Skeletal muscle tissue (tissue), 4 donors: ENCODE measurements around the gene AGXT. TPM values are rescaled to one million over a fixed set of nuclear protein-coding genes. Genes with fewer than 3 reads are reported as not detected.

ENCODE experiments used
- H3K27ac ChIP-seq: one replicate; pipeline ENCODE4 v1.7.0; 2013; ENCODE audit warnings: mild to moderate bottlenecking, low read depth, low read length, inconsistent platforms
- H3K27me3 ChIP-seq, 3 donors: one replicate each; pipeline ENCODE4 v1.7.0; 2013; ENCODE audit warnings: low read length in 3 of 3; ENCODE audit not compliant: control insufficient read depth in 3 of 3, insufficient read depth in 3 of 3
- H3K36me3 ChIP-seq, 3 donors: one replicate each; pipeline ENCODE4 v1.7.0; 2013; ENCODE audit warnings: low read length in 3 of 3; ENCODE audit not compliant: control insufficient read depth in 3 of 3, insufficient read depth in 3 of 3
- H3K4me1 ChIP-seq, 3 donors: one replicate each; pipeline ENCODE4 v1.7.0; 2013; ENCODE audit warnings: low read length in 3 of 3, mild to moderate bottlenecking in 3 of 3; ENCODE audit not compliant: control insufficient read depth in 3 of 3, insufficient read depth in 3 of 3
- H3K4me3 ChIP-seq, 3 donors: one replicate each; pipeline ENCODE4 v1.7.0; 2013; ENCODE audit warnings: low read length in 3 of 3
- H3K9ac ChIP-seq, 3 donors: one replicate each; pipeline ENCODE4 v1.7.0; 2013; ENCODE audit warnings: low read length in 3 of 3, mild to moderate bottlenecking in 3 of 3, moderate library complexity in 2 of 3, low read depth in 1 of 3
- H3K9me3 ChIP-seq, 3 donors: one replicate each; pipeline ENCODE4 v1.7.0; 2013; ENCODE audit warnings: low read length in 3 of 3; ENCODE audit not compliant: control insufficient read depth in 3 of 3
- total RNA-seq: library from RNA; depleted of rRNA; stranded (reverse); fragments of >200 nt; gene quantifications from one replicate; pipeline ENCODE4 v1.2.3, GENCODE V29; 2014
- donor health status: Osteomylitis.

Gene AGXT
- total RNA-seq, 1 donor from 2014 or later, result not detected

DNA sequence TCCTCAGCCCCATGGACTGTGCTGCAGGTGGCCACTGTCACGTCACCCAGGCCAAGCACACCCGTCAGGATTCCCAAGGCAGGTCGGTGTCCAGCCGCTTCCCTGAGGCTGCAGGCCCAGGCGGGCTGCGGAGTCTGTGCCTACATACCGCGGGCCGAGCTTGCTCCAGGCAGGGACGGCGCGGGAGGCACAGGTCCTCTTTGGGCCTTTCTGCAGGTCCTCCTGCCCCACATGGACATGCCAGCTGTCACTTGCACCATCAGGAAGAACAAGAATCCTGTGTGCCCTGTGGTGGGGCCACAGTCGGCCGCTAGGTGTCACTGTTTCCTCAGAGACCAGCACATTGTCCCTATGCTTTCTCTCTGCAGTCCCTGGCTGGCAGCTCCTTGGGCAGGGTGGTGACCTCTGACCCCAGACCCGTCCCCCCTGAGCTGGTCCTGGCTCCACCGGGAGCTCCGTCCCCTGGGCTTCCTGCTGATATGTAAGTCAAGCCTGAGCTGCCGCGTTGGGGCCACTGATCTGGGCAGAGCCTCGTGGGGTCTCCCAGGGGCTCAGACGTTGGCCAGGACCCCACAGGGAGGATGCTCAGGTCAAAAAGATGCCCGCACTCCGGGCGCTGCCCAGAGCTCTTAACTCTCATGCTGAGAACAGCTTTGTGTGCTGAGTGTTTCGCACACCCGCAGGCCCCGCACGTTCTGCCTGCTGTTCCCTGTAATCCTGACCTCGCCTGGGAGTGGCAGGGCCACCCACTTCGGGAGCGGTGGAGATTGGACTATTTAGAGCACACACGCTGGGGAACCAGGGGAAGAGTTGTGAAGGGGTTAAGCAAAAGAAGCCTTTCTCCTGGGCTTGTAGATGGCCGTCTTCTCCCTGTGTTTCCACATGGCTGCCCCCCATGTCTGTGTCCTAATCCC is 17.3 kb upstream of the AGXT start:
- Histone ChIP-seq H3K27ac (no peak overlapping the region), H3K27me3 (peaks cover 0 to 4% (median 0%) of the 10 kb centered on the region in 3 donors), H3K4me1 (peaks cover 0 to 2% (median 0%) of the 10 kb centered on the region in 3 donors), H3K4me3 (no peak overlapping the region), H3K9me3 (no peaks in the 10 kb centered on the region), H3K36me3 (no peaks in the 10 kb centered on the region), H3K9ac (no peak overlapping the region)

DNA sequence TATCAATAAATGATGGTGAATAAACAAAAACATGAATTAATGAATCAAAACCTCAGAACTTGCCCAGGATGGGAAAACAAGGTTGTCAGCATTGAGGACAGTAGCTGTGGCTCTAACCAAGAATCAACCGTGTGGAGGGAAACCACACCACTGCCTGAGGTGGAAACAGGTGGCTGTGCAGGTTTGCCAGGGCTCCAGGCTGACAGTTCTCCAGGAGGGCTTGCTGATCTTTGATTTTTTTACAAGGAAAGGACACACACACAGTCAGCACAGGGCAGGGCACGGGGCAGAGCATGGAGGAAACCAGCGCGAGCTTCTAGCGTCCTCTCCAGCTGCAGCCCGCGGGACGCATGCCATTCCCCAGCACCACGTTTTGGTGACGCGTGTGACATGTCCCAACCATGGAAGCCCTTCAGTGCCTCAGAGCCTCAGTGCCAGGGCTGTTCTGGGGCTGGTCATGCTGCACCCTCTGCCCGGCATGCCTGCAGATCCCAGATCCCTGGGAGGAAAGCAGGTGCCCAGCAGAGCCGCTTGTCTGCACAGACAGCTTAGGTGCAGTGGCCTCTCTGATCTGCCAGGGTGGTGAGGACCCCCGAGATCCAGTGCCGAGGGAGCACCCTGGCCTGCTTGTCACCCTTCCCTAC is 15.8 kb upstream of the AGXT start:
- no peak overlapping the region for H3K4me3 ChIP-seq
- peaks cover 0 to 4% (median 0%) of the 10 kb centered on the region in 3 donors for H3K27me3 ChIP-seq
- no peaks in the 10 kb centered on the region for H3K36me3 ChIP-seq

GRCh38 chr2:240855670-240856069 is 13.0 kb upstream of the AGXT start:
- Histone ChIP-seq H3K4me1 (peaks cover 0 to 2% (median 0%) of the 10 kb centered on the region in 3 donors), H3K36me3 (no peaks in the 10 kb centered on the region), H3K9me3 (no peaks in the 10 kb centered on the region), H3K27me3 (peaks cover 0 to 4% (median 0%) of the 10 kb centered on the region in 3 donors), H3K4me3 (no peak overlapping the region), H3K27ac (no peak overlapping the region), H3K9ac (no peak overlapping the region)

More for the DNA sequence above, 15.8 kb upstream of the AGXT start:
- Histone ChIP-seq H3K9ac (no peak overlapping the region), H3K9me3 (no peaks in the 10 kb centered on the region), H3K4me1 (peaks cover 0 to 2% (median 0%) of the 10 kb centered on the region in 3 donors), H3K27ac (no peak overlapping the region)

DNA sequence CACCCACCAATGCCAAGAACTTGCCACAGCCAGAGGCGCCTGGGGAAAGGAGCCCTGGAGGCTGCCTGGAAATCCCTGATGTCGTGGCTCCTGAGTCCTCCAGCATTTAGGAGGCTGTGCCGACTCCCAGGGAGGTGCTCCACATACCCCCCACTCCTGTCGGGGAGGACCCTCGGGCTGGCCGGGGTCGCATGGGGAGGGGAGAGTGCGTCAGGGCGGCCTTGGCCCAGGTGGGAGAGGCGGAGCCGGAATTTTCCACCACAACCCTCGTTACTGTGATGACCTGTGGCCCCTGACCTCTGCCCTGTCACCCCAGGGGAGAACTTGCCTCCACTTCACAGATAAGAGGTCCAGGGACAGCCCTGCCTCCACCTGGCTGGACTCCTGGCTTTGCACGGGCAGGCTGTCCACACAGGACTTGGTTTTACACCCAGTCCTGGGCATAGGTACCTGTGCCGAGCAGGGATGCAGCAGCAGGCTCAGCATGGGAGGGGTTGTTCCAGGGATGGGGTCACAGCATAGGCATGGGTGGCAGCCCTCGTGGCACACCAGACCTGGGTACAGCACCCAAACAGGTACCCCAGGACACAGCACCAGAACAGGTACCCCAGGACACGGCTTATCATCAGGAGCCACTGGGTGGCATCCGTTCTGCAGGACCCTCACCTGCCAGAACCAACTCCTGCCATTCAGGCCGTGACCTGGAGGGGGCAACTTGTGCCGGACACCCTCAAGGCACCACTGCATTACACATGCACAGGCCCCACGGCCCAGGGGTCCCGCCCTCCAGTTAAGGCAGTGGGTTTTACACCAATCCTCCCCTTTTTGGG is 12.3 kb upstream of the AGXT start:
- H3K36me3 ChIP-seq, result no peaks in the 10 kb centered on the region
- no peaks in the 10 kb centered on the region for H3K4me1 ChIP-seq
- H3K27me3 ChIP-seq, result peaks cover 0 to 2% (median 0%) of the 10 kb centered on the region in 3 donors
- H3K9ac ChIP-seq, result no peak overlapping the region
- H3K27ac ChIP-seq, result no peak overlapping the region
- H3K9me3 ChIP-seq, result no peaks in the 10 kb centered on the region
- H3K4me3 ChIP-seq, result no peak overlapping the region

DNA sequence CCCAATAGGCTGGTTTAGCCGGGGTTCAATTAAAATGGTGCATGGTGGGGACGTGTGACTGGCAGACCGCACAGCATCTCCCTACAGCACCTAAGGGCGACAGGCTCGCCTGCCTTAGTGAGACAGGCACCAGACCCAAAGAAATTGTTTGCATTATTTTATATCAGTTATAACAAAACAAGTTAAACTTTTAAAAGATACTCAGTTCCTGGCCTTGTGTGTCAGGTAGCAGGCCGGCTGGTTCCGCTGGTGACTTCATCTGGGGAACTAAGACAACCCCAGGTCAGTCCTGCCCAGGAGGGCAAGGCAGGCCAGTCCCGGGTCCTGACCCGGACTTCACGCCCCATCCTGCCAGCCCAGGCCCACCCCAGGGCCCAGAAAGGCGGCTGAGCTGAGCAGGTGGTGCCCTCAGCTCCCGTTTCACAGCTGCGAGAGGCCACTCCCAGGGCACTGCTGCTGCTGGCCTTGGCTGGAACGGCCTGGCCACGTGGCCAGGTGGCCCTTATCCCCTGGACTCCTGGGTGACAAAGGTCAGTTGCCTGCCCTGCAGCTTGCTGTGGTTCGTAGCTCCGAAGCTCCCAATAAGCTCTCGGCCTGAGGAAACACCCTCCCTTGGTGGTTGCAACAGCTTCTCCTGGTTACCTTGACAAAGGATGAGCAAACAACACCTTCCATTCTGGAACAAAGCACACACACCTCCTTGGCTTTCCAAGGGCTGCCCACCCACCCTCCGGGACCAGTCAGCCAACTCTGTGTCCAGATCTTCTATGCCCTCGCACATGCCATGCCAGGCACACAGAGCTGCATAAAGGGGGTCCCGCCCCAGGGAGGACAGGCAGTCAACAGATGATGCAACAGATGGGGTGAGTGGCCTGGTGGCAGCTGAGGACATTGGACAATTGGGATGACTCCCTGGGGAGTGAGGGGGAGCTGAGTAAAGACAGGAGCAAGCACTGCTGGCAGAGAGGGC is 11.3 kb upstream of the AGXT start:
- Histone ChIP-seq H3K4me1 (no peaks in the 10 kb centered on the region), H3K9ac (peak overlapping the region in 1 of 3 donors; percentile 25), H3K36me3 (no peaks in the 10 kb centered on the region), H3K4me3 (no peak overlapping the region), H3K9me3 (no peaks in the 10 kb centered on the region), H3K27me3 (no peaks in the 10 kb centered on the region), H3K27ac (no peak overlapping the region)

DNA sequence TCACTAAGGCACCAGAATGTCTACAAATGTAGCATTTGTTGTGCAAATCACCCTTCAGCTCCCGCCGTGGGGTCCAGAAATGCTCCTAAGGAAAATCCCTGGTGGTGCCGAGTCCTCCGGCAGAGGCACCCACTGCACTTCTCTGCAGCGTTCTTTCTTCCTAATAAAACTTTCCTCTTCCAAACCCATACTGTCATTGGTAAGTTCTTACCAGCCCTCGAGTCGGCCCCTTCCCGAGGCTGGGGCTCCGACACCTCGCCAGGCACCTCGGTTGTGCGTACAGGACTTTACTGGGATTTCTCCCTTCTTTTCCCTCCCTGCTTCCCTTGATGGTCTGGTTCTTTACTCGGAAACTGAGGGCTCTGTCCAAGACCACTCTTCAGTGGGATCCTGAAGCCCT is 10.3 kb upstream of the AGXT start:
- no peaks in the 10 kb centered on the region for H3K9me3 ChIP-seq
- no peak overlapping the region for H3K4me3 ChIP-seq
- H3K36me3 ChIP-seq, result no peaks in the 10 kb centered on the region

DNA sequence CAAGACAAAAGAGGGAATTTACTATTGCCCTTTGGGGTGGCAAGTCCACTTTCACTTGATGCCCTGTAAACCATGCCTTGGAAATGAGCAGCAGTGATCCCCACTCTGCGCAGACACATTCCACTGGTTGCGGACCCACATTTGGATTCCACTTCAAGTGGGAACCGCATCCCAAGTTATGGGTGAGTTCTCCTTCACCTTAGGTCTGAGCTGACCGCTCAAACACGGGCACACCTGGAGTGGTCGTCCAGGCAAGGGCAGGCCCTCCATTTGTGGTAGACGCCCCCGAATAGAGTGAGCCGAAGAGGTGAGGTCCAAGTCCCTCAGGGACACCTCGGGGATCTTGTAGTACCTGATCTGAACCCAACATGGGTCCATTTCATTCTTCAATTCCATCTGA is 9.8 kb upstream of the AGXT start:
- Histone ChIP-seq H3K4me3 (no peak overlapping the region), H3K36me3 (no peaks in the 10 kb centered on the region), H3K27me3 (no peaks in the 10 kb centered on the region), H3K9ac (no peak overlapping the region), H3K4me1 (no peaks in the 10 kb centered on the region), H3K9me3 (no peaks in the 10 kb centered on the region), H3K27ac (no peak overlapping the region)

More for the DNA sequence above, 10.3 kb upstream of the AGXT start:
- no peak overlapping the region for H3K27ac ChIP-seq
- H3K4me1 ChIP-seq, result no peaks in the 10 kb centered on the region
- H3K9ac ChIP-seq, result no peak overlapping the region
- H3K27me3 ChIP-seq, result no peaks in the 10 kb centered on the region

DNA sequence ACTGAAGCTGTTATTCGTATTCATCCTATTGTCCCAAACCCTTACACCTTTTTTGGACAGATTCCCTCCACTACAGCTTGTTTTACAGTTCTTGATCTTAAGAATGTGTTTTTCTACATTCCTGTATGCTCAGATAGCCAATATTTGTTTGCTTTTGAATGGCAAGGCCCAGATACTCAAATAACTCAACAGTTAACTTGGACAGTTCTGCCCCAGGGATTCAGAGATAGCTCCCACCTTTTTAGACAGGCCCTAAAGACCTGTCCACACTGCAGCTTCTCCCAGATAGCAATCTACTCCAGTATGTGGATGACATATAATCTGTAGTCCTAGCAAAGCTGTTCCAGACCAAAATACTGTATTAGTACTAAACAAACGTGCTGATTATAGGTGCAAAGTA is 7.1 kb upstream of the AGXT start:
- no peak overlapping the region for H3K27ac ChIP-seq
- no peaks in the 10 kb centered on the region for H3K27me3 ChIP-seq
- H3K36me3 ChIP-seq, result no peaks in the 10 kb centered on the region
- no peaks in the 10 kb centered on the region for H3K4me1 ChIP-seq
- no peak overlapping the region for H3K4me3 ChIP-seq
- no peak overlapping the region for H3K9ac ChIP-seq
- H3K9me3 ChIP-seq, result no peaks in the 10 kb centered on the region

- H3K9me3 ChIP-seq, result no peaks in the 10 kb centered on the region
- H3K36me3 ChIP-seq, result no peaks in the 10 kb centered on the region
- no peak overlapping the region for H3K4me3 ChIP-seq
- H3K4me1 ChIP-seq, result no peaks in the 10 kb centered on the region
- H3K9ac ChIP-seq, result no peak overlapping the region
- peaks cover 0 to under 1% (median 0%) of the 10 kb centered on the region in 3 donors for H3K27me3 ChIP-seq
- no peak overlapping the region for H3K27ac ChIP-seq
These were observed 4.1 kb upstream of the AGXT start for GRCh38 chr2:240864475-240864874.
